ENCODE data around the gene SYTL2. TPM values are rescaled to one million over a fixed set of nuclear protein-coding genes. Genes with fewer than 3 reads are reported as not detected.

The SYTL2 gene
- total and polyA plus RNA-seq, 4 donors: 2.6 to 27.4 (median 4.4) TPM

DNA sequence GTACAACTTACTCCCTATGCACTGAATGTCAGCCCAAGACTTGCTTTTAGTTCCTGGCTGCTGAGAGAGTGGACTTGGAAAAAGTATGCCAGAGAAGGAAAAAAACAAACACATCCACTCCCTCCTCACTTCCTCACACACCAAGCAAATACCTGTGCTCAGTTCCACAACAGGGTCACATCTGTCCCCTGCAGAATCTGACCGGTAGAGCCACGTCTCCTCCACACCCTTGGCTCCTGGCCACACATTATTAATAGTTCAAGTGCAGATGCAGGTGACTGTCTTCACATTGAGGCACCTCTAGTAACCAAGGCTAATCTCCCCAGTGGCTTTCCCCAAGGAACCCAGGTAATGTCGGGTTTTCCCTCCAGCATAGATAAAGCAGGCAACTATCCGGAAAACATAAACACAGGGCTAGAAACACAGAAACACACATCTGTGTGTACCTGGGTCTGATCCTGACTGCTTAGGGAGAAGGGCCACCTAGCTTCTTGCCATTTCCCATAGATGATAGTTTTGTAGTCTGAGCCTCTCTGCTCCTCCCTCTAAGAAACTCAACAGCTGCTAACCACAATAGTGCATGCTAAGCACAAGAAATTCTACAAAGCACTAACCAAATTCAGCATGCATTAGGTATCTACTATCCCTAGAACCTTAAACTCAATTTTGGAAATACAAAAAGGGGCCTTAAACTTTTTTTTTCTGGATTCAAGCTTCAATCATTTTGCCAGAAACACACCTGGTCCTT lies 10.2 kb downstream of the SYTL2 start:
- no peak for DNase-seq (ENCODE audit: low spot score)
- H3K36me3 ChIP-seq (ENCODE audit: control insufficient read depth in 4 of 4, insufficient read depth in 3 of 4, low read depth in 1 of 4, low read length in 3 of 4): no peaks in the 10 kb centered on the region
- no peak overlapping the region for H3K27ac ChIP-seq (ENCODE audit: low read depth in 1 of 2, low read length in 2 of 2)
- no peaks in the 10 kb centered on the region for H3K9me3 ChIP-seq (ENCODE audit: control insufficient read depth in 4 of 4, low read length in 3 of 4)
- no peaks in the 10 kb centered on the region for H3K27me3 ChIP-seq (ENCODE audit: control insufficient read depth in 4 of 4, insufficient read depth in 4 of 4, low read length in 3 of 4)
- no peak overlapping the region for H3K9ac ChIP-seq (ENCODE audit: low read depth in 1 of 2, low read length in 2 of 2)
- 86% methylated on average over 4 of the region's 4 CpGs for WGBS
- H3K4me1 ChIP-seq (ENCODE audit: control insufficient read depth in 4 of 4, insufficient read depth in 4 of 4, low read length in 3 of 4): peaks cover 0 to 2% (median 0%) of the 10 kb centered on the region in 4 donors
- H3K4me3 ChIP-seq (ENCODE audit: low read depth in 1 of 3, low read length in 3 of 3): no peak overlapping the region
- no peak for TF ChIP-seq SP1 (IDR thresholded peaks at IDR 0.05)
- no peak for TF ChIP-seq RXRA (IDR thresholded peaks at IDR 0.05)
- no peak for TF ChIP-seq HNF4G (IDR thresholded peaks at IDR 0.05)

DNA sequence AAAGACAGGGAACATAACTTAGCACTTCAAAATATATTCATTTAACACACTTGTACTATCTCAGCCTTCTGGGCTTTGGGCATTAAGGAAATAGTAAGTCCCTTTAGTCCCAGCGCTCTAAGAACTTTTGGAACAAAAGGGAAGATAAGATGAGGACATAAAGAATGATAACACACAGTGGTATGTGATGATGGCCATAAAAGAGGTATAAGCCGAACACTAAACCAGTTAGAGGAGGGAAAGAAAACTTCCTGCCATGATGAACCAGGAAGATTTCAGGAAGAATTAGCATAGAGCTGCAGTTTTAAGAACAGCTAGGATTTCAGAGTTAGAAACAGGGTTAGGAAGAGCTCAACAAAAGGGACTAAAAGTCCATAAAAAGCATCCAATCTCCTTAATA lies 11.8 kb downstream of the SYTL2 start:
- Histone ChIP-seq H3K9me3 (ENCODE audit: control insufficient read depth in 4 of 4, low read length in 3 of 4) (no peaks in the 10 kb centered on the region), H3K27ac (ENCODE audit: low read depth in 1 of 2, low read length in 2 of 2) (no peak overlapping the region), H3K27me3 (ENCODE audit: control insufficient read depth in 4 of 4, insufficient read depth in 4 of 4, low read length in 3 of 4) (no peaks in the 10 kb centered on the region), H3K36me3 (ENCODE audit: control insufficient read depth in 4 of 4, insufficient read depth in 3 of 4, low read depth in 1 of 4, low read length in 3 of 4) (no peaks in the 10 kb centered on the region), H3K4me3 (ENCODE audit: low read depth in 1 of 3, low read length in 3 of 3) (no peak overlapping the region), H3K4me1 (ENCODE audit: control insufficient read depth in 4 of 4, insufficient read depth in 4 of 4, low read length in 3 of 4) (peaks cover 0 to 2% (median 0%) of the 10 kb centered on the region in 4 donors), H3K9ac (ENCODE audit: low read depth in 1 of 2, low read length in 2 of 2) (no peak overlapping the region)
- DNase-seq (ENCODE audit: low spot score): no peak
- WGBS: 79% methylated on average over 2 of the region's 2 CpGs
- TF ChIP-seq GABPA (IDR thresholded peaks at IDR 0.05 in 1 of 2, conservative IDR thresholded peaks at IDR 0.05 in 1 of 2): no peak
- TF ChIP-seq HNF4A (conservative IDR thresholded peaks at IDR 0.05): no peak
- no peak for TF ChIP-seq EGR1 (IDR thresholded peaks at IDR 0.05; ENCODE audit: low read depth in 2 of 2)
- no peak for TF ChIP-seq SP1 (IDR thresholded peaks at IDR 0.05)
- TF ChIP-seq RXRA (IDR thresholded peaks at IDR 0.05): no peak
- TF ChIP-seq RAD21 (IDR thresholded peaks at IDR 0.05): no peak
- TF ChIP-seq TAF1 (conservative IDR thresholded peaks at IDR 0.05): no peak
- TF ChIP-seq, protein P1, sequence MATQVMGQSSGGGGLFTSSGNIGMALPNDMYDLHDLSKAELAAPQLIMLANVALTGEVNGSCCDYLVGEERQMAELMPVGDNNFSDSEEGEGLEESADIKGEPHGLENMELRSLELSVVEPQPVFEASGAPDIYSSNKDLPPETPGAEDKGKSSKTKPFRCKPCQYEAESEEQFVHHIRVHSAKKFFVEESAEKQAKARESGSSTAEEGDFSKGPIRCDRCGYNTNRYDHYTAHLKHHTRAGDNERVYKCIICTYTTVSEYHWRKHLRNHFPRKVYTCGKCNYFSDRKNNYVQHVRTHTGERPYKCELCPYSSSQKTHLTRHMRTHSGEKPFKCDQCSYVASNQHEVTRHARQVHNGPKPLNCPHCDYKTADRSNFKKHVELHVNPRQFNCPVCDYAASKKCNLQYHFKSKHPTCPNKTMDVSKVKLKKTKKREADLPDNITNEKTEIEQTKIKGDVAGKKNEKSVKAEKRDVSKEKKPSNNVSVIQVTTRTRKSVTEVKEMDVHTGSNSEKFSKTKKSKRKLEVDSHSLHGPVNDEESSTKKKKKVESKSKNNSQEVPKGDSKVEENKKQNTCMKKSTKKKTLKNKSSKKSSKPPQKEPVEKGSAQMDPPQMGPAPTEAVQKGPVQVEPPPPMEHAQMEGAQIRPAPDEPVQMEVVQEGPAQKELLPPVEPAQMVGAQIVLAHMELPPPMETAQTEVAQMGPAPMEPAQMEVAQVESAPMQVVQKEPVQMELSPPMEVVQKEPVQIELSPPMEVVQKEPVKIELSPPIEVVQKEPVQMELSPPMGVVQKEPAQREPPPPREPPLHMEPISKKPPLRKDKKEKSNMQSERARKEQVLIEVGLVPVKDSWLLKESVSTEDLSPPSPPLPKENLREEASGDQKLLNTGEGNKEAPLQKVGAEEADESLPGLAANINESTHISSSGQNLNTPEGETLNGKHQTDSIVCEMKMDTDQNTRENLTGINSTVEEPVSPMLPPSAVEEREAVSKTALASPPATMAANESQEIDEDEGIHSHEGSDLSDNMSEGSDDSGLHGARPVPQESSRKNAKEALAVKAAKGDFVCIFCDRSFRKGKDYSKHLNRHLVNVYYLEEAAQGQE (IDR thresholded peaks at IDR 0.05): no peak
- TF ChIP-seq, protein P2, sequence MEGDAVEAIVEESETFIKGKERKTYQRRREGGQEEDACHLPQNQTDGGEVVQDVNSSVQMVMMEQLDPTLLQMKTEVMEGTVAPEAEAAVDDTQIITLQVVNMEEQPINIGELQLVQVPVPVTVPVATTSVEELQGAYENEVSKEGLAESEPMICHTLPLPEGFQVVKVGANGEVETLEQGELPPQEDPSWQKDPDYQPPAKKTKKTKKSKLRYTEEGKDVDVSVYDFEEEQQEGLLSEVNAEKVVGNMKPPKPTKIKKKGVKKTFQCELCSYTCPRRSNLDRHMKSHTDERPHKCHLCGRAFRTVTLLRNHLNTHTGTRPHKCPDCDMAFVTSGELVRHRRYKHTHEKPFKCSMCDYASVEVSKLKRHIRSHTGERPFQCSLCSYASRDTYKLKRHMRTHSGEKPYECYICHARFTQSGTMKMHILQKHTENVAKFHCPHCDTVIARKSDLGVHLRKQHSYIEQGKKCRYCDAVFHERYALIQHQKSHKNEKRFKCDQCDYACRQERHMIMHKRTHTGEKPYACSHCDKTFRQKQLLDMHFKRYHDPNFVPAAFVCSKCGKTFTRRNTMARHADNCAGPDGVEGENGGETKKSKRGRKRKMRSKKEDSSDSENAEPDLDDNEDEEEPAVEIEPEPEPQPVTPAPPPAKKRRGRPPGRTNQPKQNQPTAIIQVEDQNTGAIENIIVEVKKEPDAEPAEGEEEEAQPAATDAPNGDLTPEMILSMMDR (IDR thresholded peaks at IDR 0.05; ENCODE audit: low read depth, low read length, missing input control): no peak
- TF ChIP-seq NR2F2 (IDR thresholded peaks at IDR 0.05): no peak

DNA sequence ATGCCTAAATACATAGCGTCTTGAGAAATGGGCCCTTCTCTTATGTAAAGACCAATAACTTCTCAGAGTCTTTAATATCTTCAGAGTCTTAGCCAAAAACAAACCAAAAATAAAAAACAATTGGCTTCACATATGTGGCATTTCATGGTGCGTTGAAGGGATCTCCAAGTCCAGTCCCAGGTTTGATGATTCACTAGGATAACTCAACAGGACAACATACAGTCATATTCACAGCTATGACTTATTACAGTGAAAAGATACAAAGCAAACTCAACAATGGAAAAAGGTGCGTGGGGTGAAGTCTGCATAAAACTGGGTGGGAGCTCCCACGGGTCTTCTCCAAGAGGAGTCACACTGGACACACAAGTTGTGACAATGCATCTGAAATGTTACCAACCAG lies 12.6 kb downstream of the SYTL2 start:
- 93% methylated on average over 4 of the region's 4 CpGs for WGBS
- DNase-seq (ENCODE audit: low spot score): no peak
- H3K4me1 ChIP-seq (ENCODE audit: control insufficient read depth in 4 of 4, insufficient read depth in 4 of 4, low read length in 3 of 4): peaks cover 0 to 2% (median 0%) of the 10 kb centered on the region in 4 donors

More for the DNA sequence above, 12.6 kb downstream of the SYTL2 start:
- Histone ChIP-seq H3K9ac (ENCODE audit: low read depth in 1 of 2, low read length in 2 of 2) (no peak overlapping the region), H3K27ac (ENCODE audit: low read depth in 1 of 2, low read length in 2 of 2) (no peak overlapping the region), H3K9me3 (ENCODE audit: control insufficient read depth in 4 of 4, low read length in 3 of 4) (no peaks in the 10 kb centered on the region), H3K4me3 (ENCODE audit: low read depth in 1 of 3, low read length in 3 of 3) (no peak overlapping the region), H3K36me3 (ENCODE audit: control insufficient read depth in 4 of 4, insufficient read depth in 3 of 4, low read depth in 1 of 4, low read length in 3 of 4) (no peaks in the 10 kb centered on the region), H3K27me3 (ENCODE audit: control insufficient read depth in 4 of 4, insufficient read depth in 4 of 4, low read length in 3 of 4) (no peaks in the 10 kb centered on the region)
- TF ChIP-seq JUND (IDR thresholded peaks at IDR 0.05) (no peak), RAD21 (IDR thresholded peaks at IDR 0.05) (no peak)
- TF ChIP-seq, protein P3, sequence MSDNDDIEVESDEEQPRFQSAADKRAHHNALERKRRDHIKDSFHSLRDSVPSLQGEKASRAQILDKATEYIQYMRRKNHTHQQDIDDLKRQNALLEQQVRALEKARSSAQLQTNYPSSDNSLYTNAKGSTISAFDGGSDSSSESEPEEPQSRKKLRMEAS (IDR thresholded peaks at IDR 0.05): no peak
- TF ChIP-seq, protein P4, sequence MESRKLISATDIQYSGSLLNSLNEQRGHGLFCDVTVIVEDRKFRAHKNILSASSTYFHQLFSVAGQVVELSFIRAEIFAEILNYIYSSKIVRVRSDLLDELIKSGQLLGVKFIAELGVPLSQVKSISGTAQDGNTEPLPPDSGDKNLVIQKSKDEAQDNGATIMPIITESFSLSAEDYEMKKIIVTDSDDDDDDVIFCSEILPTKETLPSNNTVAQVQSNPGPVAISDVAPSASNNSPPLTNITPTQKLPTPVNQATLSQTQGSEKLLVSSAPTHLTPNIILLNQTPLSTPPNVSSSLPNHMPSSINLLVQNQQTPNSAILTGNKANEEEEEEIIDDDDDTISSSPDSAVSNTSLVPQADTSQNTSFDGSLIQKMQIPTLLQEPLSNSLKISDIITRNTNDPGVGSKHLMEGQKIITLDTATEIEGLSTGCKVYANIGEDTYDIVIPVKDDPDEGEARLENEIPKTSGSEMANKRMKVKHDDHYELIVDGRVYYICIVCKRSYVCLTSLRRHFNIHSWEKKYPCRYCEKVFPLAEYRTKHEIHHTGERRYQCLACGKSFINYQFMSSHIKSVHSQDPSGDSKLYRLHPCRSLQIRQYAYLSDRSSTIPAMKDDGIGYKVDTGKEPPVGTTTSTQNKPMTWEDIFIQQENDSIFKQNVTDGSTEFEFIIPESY (IDR thresholded peaks at IDR 0.05): no peak

Measured in liver (tissue), 9 donors.